HepG2 (cell line): ENCODE data around the gene PRDX2. TPM values are rescaled to one million over a fixed set of nuclear protein-coding genes. Genes with fewer than 3 reads are reported as not detected.
A peak's percentile ranks its signal among the peaks of the same experiment; 100 is the strongest.

Experiments
- ARNTL ChIP-seq: sonication (generic); formaldehyde crosslinking; IDR thresholded peaks from 2 replicates; pipeline ENCODE4 v1.4.0; 2020; ENCODE audit warnings: mild to moderate bottlenecking, missing genetic modification reagents
- ATF3 ChIP-seq: sonication (generic); formaldehyde crosslinking; IDR thresholded peaks from 2 replicates; pipeline ENCODE4 v1.4.0; 2020; ENCODE audit warnings: missing genetic modification reagents
- CHCHD3 ChIP-seq: sonication (generic); formaldehyde crosslinking; IDR thresholded peaks from 2 replicates; pipeline ENCODE4 v1.8.0; 2022; ENCODE audit warnings: mild to moderate bottlenecking, missing genetic modification reagents, moderate library complexity
- IRF1 ChIP-seq: sonication (generic); formaldehyde crosslinking; IDR thresholded peaks from 2 replicates; pipeline ENCODE4 v1.4.0; 2020; ENCODE audit warnings: low read depth, mild to moderate bottlenecking, missing genetic modification reagents
- KDM5A ChIP-seq: fragments of 200-600 bp; sonication (generic); IDR thresholded peaks from 2 replicates; pipeline ENCODE4 v1.7.0; 2018; ENCODE audit warnings: antibody characterized with exemption, mild to moderate bottlenecking, low read length, borderline replicate concordance
- NONO ChIP-seq, 2 experiments: fragments of 450-650 bp in 1 of 2; sonication (generic) in 1 of 2; formaldehyde crosslinking in 1 of 2; IDR thresholded peaks in 1 of 2; conservative IDR thresholded peaks in 1 of 2; 2 replicates each; pipeline versions ENCODE4 v1.6.1 to v1.8.0; 2017 to 2022; ENCODE audit warnings: mild to moderate bottlenecking in 1 of 2, missing genetic modification reagents in 1 of 2, moderate library complexity in 1 of 2
- NRL ChIP-seq: sonication (generic); formaldehyde crosslinking; IDR thresholded peaks from 2 replicates; pipeline ENCODE4 v1.5.0; 2020; ENCODE audit warnings: missing genetic modification reagents, mild to moderate bottlenecking, moderate library complexity, borderline replicate concordance
- PAX8 ChIP-seq: sonication (generic); formaldehyde crosslinking; IDR thresholded peaks from 2 replicates; pipeline ENCODE4 v1.8.0; 2022; ENCODE audit warnings: mild to moderate bottlenecking, missing genetic modification reagents, borderline replicate concordance
- RCOR2 ChIP-seq: IDR thresholded peaks from 2 replicates; pipeline ENCODE4 v1.6.1; 2016; ENCODE audit warnings: missing biosample characterization, missing genetic modification reagents
- TBP ChIP-seq: sonication (generic); formaldehyde crosslinking; IDR thresholded peaks from 2 replicates; pipeline ENCODE4 v1.5.0; 2020; ENCODE audit warnings: missing genetic modification reagents
- XRCC5 ChIP-seq: fragments of 200-400 bp; formaldehyde crosslinking; optimal IDR thresholded peaks from 2 replicates; pipeline ENCODE3; 2017; ENCODE audit warnings: mild to moderate bottlenecking, low read length
- ZHX2 ChIP-seq, 2 experiments: sonication (generic) in 1 of 2; formaldehyde crosslinking in 1 of 2; IDR thresholded peaks; 2 replicates each; pipeline versions ENCODE4 v1.6.1 to v1.9.0; 2014 to 2022; ENCODE audit warnings: antibody characterized with exemption in 1 of 2, borderline replicate concordance in 1 of 2, inconsistent platforms in 1 of 2, low read depth in 1 of 2, missing genetic modification reagents in 1 of 2
- ZNF547 ChIP-seq: sonication (generic); formaldehyde crosslinking; IDR thresholded peaks from 2 replicates; pipeline ENCODE4 v1.5.1; 2020; ENCODE audit warnings: mild to moderate bottlenecking, missing genetic modification reagents
- ZNF616 ChIP-seq: sonication (generic); formaldehyde crosslinking; IDR thresholded peaks from 2 replicates; pipeline ENCODE4 v1.5.0; 2020; ENCODE audit warnings: low read depth, mild to moderate bottlenecking, missing genetic modification reagents
- ZNF687 ChIP-seq: sonication (generic); formaldehyde crosslinking; IDR thresholded peaks from 2 replicates; pipeline ENCODE4 v1.5.1; 2020; ENCODE audit warnings: mild to moderate bottlenecking, missing genetic modification reagents, moderate library complexity
- ZSCAN22 ChIP-seq: sonication (generic); formaldehyde crosslinking; IDR thresholded peaks from 2 replicates; pipeline ENCODE4 v1.4.0; 2020; ENCODE audit warnings: mild to moderate bottlenecking, missing genetic modification reagents
- polyA plus RNA-seq, 8 experiments: library from polyadenylated mRNA; depleted of rRNA in 3 of 8; stranded (reverse) in 7 of 8; unstranded in 1 of 8; fragments of >200 nt; fragmentation: Illumina TruSeq in 4 of 8; extraction: Trizol in 4 of 8; gene quantifications; 2 replicates each; pipeline versions ENCODE4 v1.2.1 to v1.2.3, GENCODE V29; 2011 to 2016; ENCODE audit warnings: low read depth in 4 of 8, missing spikeins in 1 of 8, mixed read lengths in 1 of 8; ENCODE audit not compliant: insufficient read depth in 1 of 8
- total RNA-seq, 5 experiments: library from RNA; depleted of rRNA; stranded (reverse); fragments of >200 nt; fragmentation: Illumina TruSeq; extraction: Trizol; gene quantifications; 2 replicates each; pipeline ENCODE4 v1.2.3, GENCODE V29; 2016; ENCODE audit warnings: low read depth in 1 of 5

PRDX2 gene
- total and polyA plus RNA-seq, 2 of the 13 experiments (the other 11 are each of a cell fraction or from before 2014, with no cell fraction given): 218 to 381 TPM

DNA sequence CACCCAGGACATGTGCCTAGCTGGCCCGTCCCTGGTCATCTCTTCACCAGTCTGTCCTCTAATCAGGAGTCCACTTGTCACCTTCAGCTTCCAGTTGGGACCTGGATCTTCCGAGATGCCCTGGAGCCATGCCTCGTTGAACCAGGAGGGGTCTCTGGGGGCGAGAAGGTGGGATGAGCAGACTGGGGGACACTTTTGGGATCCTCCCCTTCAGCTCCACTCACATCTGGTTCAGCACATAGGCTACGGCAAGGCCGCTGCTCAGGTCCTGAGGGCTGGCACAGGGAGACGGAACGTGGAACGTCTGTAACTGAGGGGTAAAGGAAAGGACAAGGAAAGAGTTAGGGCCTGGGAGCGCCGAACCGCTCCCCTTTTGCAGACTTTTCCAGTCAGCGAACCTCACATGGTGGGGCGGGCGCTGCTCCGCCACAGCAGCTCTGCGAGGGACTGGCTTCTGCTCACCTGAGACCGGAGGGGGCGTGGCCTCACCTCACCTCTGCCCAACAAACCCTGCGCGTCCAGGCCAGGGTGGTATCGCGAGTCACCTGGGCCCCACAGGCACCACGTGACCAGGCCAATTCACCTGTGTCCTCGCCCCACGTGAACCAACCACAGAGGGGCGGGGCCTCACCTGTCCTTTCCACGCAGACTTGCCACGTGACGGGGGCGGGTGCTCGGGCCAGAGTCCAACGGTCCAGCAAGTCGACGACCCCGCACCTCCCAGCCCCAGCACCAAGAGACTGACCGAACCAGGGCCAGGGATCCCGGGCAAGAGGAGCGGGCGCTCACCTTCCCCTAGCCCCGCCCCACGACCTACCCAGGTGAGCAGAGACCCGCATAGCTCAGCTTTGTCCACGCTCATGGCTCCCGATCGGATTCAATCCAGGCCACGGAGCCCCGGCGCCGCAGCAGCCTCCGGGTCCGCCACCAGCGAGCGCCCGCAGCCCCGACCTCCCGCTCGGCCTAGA is 26.7 kb downstream of the PRDX2 start, which contains the start of gene HOOK2 (continued):
- peak; percentile 84 for TF ChIP-seq ZNF687 (CRISPR knock-in tag)
- TF ChIP-seq ZSCAN22: no peak
- no peak for TF ChIP-seq NONO (IDR thresholded peaks at IDR 0.05)
- TF ChIP-seq NONO (CRISPR knock-in tag; conservative IDR thresholded peaks at IDR 0.05): peak; percentile 65
- TF ChIP-seq NRL (CRISPR knock-in tag): peak; percentile 24; the same call in 1 of the 2 replicates
- TF ChIP-seq TBP (CRISPR knock-in tag): no peak
- peak; percentile 95 for TF ChIP-seq ARNTL (CRISPR knock-in tag)
- TF ChIP-seq IRF1 (CRISPR knock-in tag): no peak
- peak; percentile 52; the same call in 1 of the 2 replicates for TF ChIP-seq PAX8
- TF ChIP-seq RCOR2 (CRISPR knock-in tag): no peak
- TF ChIP-seq ZHX2 (IDR thresholded peaks at IDR 0.05; ENCODE audit: low read depth): 0 out of 2 replicates have a peak, but pooled peaks have one; percentile 28
- TF ChIP-seq ZHX2 (CRISPR knock-in tag; IDR thresholded peaks at IDR 0.05; ENCODE audit: borderline replicate concordance): no peak
- TF ChIP-seq ZNF616 (CRISPR knock-in tag): 0 out of 2 replicates have a peak, but pooled peaks have one; percentile 62
- 0 out of 2 replicates have a peak, but pooled peaks have one; percentile 21 for TF ChIP-seq ZNF547 (CRISPR knock-in tag)
- TF ChIP-seq CHCHD3: no peak
- no peak for TF ChIP-seq ATF3 (CRISPR knock-in tag)
- peak; percentile 10 for TF ChIP-seq XRCC5
- TF ChIP-seq KDM5A: no peak
